Mucosa of stomach (tissue), 1 donor: Measurements from ENCODE around the gene ZFP64.
"Not testable (repeated sequence)": the region's sequence is repeated elsewhere in the genome, so short reads cannot be mapped to it uniquely, and the experiment has no call there.

Experiments used
- H3K27me3 ChIP-seq: one replicate; pipeline ENCODE4 v1.7.0; 2013; ENCODE audit warnings: mild to moderate bottlenecking, low read length; ENCODE audit not compliant: control insufficient read depth, insufficient read depth
- H3K36me3 ChIP-seq: one replicate; pipeline ENCODE4 v1.7.0; 2013; ENCODE audit warnings: low read length; ENCODE audit not compliant: control insufficient read depth, insufficient read depth
- H3K4me1 ChIP-seq: one replicate; pipeline ENCODE4 v1.7.0; 2013; ENCODE audit warnings: mild to moderate bottlenecking, low read length; ENCODE audit not compliant: control insufficient read depth, insufficient read depth
- H3K4me3 ChIP-seq: one replicate; pipeline ENCODE4 v1.7.0; 2013; ENCODE audit warnings: low read length
- H3K9ac ChIP-seq: one replicate; pipeline ENCODE4 v1.7.0; 2013; ENCODE audit warnings: mild to moderate bottlenecking, low read length, moderate library complexity
- H3K9me3 ChIP-seq: one replicate; pipeline ENCODE4 v1.7.0; 2013; ENCODE audit warnings: mild to moderate bottlenecking, low read length, moderate library complexity; ENCODE audit not compliant: control insufficient read depth
- donor health status: Pancreatic carcinoma.

The ZFP64 gene

DNA sequence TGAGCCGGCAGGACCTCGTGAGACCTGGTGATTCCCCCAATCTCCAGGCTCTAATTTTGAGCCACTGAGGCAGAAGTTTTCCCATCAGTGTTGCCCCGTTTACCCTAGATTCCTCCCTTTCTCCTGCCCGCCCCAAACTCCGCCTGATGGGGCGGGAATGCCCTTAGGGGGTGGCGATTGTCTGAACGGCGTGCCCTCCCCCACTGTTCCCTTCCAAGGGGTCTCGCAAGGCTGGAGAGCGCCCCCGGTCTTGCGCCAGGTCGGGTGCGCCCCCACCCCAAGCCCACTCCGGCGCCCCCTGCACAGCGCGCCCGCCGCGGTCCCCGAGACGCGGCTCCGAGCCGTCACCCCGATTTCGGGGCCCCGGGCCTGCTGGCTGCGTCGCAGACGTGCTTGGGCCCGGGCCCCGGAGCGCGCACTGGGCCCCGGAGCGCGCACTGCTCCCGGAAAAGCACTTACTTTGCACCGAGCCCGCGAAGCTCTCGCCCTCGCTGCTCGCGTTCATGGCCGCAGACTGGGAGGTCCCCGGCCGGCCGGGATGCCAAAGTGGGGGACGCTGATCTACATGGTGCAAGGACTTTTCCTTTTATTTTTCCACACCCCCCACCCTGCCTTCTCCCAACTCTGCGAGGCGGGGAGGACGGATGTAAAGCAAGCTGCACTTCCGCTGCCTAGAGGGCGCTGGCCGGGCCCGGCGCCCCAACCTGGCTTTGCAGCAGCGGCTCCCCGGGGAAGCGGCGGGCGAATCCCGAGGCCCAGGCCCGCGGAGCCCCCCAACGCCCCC lies at the start of gene ZFP64:
ZFP64 (minus strand) TSS at position 648 of the 784 bp plus-strand sequence; CDS start at position 505, 143 bp downstream.
- Histone ChIP-seq H3K9ac (peak within 1 kb of the TSS; percentile 68), H3K36me3 (no peaks in the 10 kb centered on the region), H3K4me3 (peak within 1 kb of the TSS; percentile 48), H3K27me3 (no peaks in the 10 kb centered on the region), H3K4me1 (peaks cover 7% of the 10 kb centered on the region), H3K9me3 (no peaks in the 10 kb centered on the region)

DNA sequence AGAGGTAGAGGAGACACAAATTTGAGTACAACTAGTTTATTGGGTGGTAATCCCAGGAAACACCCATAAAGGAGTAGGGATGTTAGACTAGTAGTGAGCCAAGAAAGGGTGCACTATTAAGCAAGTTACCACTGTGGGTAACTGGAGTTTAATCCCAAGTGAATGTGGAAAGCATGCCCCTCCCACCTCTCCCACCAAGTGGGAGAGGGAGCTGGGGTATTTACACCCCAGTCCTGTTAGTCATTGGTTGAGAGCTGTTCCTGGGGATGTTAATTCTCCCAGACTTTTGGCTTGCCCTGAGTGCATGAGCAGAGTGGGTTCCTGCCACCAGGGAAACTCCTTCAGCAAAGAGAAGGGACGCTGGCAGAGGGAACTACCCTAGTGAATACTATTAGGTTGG lies 49.2 kb upstream of the ZFP64 start:
- no peaks in the 10 kb centered on the region for H3K4me1 ChIP-seq
- H3K9me3 ChIP-seq: no peaks in the 10 kb centered on the region
- H3K27me3 ChIP-seq: no peaks in the 10 kb centered on the region
- H3K36me3 ChIP-seq: no peaks in the 10 kb centered on the region
- H3K4me3 ChIP-seq: no peak overlapping the region
- no peak overlapping the region for H3K9ac ChIP-seq

DNA sequence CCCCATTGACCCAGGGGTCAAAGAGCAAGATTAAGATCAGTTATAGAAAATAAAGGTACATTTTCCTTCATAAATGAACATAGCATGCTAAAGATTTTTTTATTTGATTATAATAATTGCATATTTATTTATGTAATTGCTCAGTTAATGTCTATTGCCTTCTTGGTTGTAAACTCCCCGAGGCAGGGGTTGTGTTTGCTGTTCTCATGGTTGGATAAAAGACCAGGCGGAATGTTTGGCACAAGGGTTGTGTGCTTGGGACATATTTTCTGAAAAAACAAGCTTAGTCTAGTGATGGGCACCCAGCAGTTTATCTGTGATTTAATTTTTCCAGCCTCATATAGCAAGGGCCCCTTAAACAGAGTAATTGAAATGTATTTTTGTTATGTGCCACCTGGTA lies 47.5 kb upstream of the ZFP64 start:
- H3K27me3 ChIP-seq: no peaks in the 10 kb centered on the region
- no peak overlapping the region for H3K4me3 ChIP-seq
- H3K9ac ChIP-seq: no peak overlapping the region
- no peaks in the 10 kb centered on the region for H3K36me3 ChIP-seq
- no peaks in the 10 kb centered on the region for H3K4me1 ChIP-seq
- H3K9me3 ChIP-seq: no peaks in the 10 kb centered on the region

DNA sequence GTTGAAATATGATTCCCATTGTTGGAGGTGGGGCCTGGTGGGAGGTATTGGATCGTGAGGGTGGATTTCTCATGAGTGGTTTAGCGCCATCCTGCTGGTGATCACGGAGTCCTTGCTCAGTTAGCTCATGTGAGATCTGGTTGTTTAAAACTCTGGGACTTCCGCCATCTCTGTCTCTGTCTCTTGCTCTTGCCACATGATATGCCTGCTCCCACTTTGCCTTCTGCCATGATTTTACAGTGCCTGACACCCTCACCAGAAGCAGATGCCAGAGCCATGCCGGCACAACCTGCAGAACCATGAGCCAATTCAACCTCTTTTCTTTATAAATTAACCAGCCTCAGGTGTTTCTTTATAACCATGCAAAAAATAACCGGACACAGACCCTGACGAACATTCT lies 44.7 kb upstream of the ZFP64 start:
- H3K36me3 ChIP-seq: no peaks in the 10 kb centered on the region
- H3K9ac ChIP-seq: no peak overlapping the region
- no peaks in the 10 kb centered on the region for H3K4me1 ChIP-seq
- no peaks in the 10 kb centered on the region for H3K9me3 ChIP-seq
- H3K4me3 ChIP-seq: no peak overlapping the region
- no peaks in the 10 kb centered on the region for H3K27me3 ChIP-seq

DNA sequence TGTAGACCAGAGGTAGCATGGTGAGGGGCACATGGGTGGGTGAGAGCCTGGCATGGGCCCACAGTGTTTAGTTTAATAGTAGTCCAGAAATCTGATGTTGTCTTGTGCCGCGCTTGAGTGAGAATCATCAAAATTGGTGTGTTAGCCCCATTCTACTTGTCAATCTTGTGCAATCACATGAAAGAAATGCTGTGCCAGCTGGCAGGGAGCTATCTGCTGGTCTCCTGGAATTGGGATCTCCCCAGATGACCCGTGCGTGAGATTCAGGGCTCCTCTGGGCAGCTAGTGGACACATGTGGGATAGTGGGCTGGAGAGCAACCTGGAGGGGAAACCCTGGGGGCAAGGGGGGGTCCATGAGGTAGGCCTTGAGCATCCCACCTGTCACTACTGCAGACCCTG lies 43.5 kb upstream of the ZFP64 start:
- Histone ChIP-seq H3K36me3 (no peaks in the 10 kb centered on the region), H3K4me1 (peaks cover 10% of the 10 kb centered on the region), H3K4me3 (no peak overlapping the region), H3K9ac (no peak overlapping the region), H3K9me3 (no peaks in the 10 kb centered on the region), H3K27me3 (no peaks in the 10 kb centered on the region)

DNA sequence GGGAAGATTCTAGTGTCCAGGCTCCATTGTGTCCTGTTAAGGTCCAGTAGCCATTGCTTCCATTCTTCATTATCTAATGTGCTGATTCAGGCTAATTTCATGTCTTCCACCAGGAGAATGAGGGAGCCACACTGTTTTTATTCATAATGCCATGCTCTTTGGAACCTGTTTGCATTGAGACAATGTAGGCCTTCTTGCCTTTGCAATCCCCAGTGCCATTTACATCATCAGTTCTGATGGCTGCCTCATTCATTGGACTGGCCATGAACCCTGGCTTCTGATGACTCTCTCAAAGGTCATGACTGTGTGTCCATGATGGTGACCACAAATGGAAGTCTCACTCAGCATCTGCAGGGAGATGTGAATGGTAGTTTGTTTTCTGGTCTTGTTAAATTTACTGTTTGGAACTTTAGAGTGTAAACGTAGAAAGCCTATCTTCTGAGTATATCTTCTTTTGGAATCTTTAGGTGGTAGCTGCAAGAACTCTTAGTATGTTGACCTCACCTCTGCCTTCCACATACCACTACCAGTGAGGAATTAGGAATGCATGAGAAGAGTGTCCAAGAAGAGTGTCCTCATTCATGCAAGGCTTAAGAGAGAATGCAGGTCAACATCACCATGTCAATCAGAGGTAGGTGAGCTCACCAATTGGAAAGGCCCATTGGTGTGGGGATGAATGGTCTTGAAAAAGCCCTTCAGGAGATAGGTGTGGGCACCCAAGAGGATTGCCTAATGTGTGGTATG lies 42.9 kb upstream of the ZFP64 start:
- Histone ChIP-seq H3K9ac (no peak overlapping the region), H3K9me3 (no peaks in the 10 kb centered on the region), H3K36me3 (no peaks in the 10 kb centered on the region), H3K4me3 (no peak overlapping the region), H3K4me1 (peaks cover 16% of the 10 kb centered on the region), H3K27me3 (no peaks in the 10 kb centered on the region)

- no peak overlapping the region for H3K4me3 ChIP-seq
- H3K9ac ChIP-seq: no peak overlapping the region
- no peaks in the 10 kb centered on the region for H3K36me3 ChIP-seq
- no peaks in the 10 kb centered on the region for H3K9me3 ChIP-seq
- H3K4me1 ChIP-seq: peaks cover 16% of the 10 kb centered on the region
- H3K27me3 ChIP-seq: peaks cover 3% of the 10 kb centered on the region
Measured at GRCh38 chr20:52231230-52231746, 39.7 kb upstream of the ZFP64 start.

- Histone ChIP-seq H3K9me3 (no peaks in the 10 kb centered on the region), H3K4me3 (no peak overlapping the region), H3K9ac (no peak overlapping the region), H3K4me1 (peaks cover 16% of the 10 kb centered on the region), H3K36me3 (no peaks in the 10 kb centered on the region), H3K27me3 (peaks cover 4% of the 10 kb centered on the region)
Measured at GRCh38 chr20:52230409-52230808, 38.8 kb upstream of the ZFP64 start.

DNA sequence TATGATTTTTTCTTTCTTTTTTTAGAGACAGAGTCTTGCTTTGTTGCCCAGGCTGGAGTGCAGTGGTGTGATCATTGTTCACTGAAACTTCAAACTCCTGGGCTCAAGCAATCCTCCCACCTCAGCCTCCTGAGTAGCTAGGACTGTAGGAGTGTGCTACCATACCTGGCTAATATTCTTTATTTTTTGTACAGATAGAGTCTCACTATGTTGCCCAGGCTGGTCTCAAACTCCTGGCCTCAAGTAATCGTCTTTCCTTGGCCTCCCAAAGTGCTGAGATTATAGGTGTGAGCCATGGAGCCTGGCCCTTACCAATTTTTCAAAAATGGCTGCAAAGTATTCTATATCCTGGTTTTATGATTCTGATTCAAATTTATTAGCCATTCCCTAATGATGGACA lies 37.8 kb upstream of the ZFP64 start:
- not testable (repeated sequence) for H3K27me3 ChIP-seq, H3K4me3 ChIP-seq, H3K36me3 ChIP-seq, H3K9me3 ChIP-seq, H3K9ac ChIP-seq
- H3K4me1 ChIP-seq: peaks cover 16% of the 10 kb centered on the region

DNA sequence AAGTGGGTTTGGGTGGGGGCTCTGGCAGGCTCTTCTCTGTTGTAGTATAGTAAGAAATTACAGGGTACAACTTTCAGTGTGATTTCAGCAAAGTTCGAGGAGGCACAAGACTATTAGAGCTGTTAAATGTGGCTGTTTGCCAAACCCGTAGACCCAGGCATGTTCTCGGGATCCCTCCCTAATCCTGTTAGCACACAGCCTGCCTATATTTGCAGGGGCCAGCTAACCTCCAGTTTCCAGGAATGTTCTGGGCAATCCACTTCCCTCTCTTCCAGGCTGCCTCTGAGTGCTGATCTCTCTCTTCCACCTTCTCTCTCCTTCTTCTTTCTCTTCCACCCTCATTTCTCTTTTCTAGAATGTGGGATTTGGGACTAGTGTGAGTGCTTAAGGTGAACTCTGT lies 34.8 kb upstream of the ZFP64 start:
- no peaks in the 10 kb centered on the region for H3K9me3 ChIP-seq
- H3K4me1 ChIP-seq: peaks cover 16% of the 10 kb centered on the region
- H3K4me3 ChIP-seq: no peak overlapping the region
- H3K36me3 ChIP-seq: no peaks in the 10 kb centered on the region
- no peak overlapping the region for H3K9ac ChIP-seq
- H3K27me3 ChIP-seq: peaks cover 4% of the 10 kb centered on the region

GRCh38 chr20:52224920-52225319 lies 33.3 kb upstream of the ZFP64 start:
- Histone ChIP-seq H3K9me3 (no peaks in the 10 kb centered on the region), H3K36me3 (no peaks in the 10 kb centered on the region), H3K27me3 (peaks cover 4% of the 10 kb centered on the region), H3K9ac (no peak overlapping the region), H3K4me1 (peaks cover 5% of the 10 kb centered on the region), H3K4me3 (no peak overlapping the region)

GRCh38 chr20:52221362-52221761 lies 29.8 kb upstream of the ZFP64 start:
- not testable (repeated sequence) for H3K9me3 ChIP-seq, H3K27me3 ChIP-seq, H3K9ac ChIP-seq, H3K4me3 ChIP-seq, H3K36me3 ChIP-seq, H3K4me1 ChIP-seq
